ENCODE results near the gene PLEKHH1. TPM values are rescaled to one million over a fixed set of nuclear protein-coding genes. Genes with fewer than 3 reads are reported as not detected.

The PLEKHH1 gene
- total RNA-seq, 4 donors from 2014 or later: 1.3 to 9.0 (median 4.9) TPM

DNA sequence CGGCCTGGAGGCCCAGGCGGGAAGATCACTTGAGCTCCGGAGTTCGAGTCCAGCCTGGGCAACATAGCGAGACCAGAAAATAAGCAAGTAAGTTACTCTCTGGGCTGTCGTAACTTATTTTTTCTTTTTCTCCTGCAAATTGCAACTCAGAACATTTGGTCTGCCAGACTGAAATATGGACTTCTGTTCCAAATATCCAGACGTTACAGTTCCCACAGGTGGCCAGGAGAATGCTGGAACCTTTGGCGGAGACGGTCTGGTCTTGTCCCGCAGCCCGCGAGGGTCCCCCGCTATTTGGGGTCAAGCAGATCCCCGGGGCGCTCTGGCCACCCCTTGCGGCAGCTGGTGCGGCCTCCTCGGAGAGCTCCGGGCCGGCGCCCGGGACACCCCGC lies 488 bp upstream of the PLEKHH1 start:
- TF ChIP-seq, protein P1, sequence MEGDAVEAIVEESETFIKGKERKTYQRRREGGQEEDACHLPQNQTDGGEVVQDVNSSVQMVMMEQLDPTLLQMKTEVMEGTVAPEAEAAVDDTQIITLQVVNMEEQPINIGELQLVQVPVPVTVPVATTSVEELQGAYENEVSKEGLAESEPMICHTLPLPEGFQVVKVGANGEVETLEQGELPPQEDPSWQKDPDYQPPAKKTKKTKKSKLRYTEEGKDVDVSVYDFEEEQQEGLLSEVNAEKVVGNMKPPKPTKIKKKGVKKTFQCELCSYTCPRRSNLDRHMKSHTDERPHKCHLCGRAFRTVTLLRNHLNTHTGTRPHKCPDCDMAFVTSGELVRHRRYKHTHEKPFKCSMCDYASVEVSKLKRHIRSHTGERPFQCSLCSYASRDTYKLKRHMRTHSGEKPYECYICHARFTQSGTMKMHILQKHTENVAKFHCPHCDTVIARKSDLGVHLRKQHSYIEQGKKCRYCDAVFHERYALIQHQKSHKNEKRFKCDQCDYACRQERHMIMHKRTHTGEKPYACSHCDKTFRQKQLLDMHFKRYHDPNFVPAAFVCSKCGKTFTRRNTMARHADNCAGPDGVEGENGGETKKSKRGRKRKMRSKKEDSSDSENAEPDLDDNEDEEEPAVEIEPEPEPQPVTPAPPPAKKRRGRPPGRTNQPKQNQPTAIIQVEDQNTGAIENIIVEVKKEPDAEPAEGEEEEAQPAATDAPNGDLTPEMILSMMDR (IDR thresholded peaks at IDR 0.05; ENCODE audit: low read depth): no peak

DNA sequence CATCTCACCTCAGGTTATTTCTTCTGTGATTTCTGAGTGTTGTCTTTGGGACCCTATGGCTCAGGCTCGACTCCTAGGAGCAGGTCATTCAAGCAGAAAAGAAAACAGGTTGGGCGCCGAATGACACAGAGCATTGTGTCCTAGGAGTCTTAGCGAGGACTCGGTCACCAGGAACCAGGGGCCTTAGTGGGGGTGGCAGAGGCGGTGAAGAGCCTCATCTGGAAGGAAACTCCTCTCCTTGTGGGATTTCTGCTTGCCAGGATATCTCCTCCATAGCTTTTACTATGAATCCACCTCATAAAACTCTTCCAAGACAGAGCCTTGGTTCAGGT lies 630 bp downstream of the PLEKHH1 start:
- TF ChIP-seq, protein P1 (IDR thresholded peaks at IDR 0.05; ENCODE audit: low read depth): no peak

DNA sequence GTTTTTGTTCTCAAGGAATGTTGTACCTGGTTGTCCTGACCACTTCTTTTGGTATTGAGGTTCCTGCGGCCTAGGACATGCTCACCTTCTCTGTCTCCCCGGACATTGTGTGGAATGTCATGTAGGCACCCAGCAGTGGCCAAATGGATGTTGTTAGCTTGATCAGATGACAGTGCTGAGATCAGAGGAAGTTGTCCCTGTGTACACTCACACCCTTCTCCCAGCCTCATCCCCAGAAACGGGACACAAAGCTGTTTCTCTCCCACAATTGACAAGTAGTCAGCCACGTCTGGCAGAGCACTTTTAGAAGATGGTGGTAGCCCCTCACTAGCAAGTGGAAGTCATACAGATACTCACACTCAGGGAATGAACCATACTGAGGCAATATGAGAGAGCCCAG lies 3.0 kb downstream of the PLEKHH1 start:
- TF ChIP-seq, protein P1 (IDR thresholded peaks at IDR 0.05; ENCODE audit: low read depth): no peak

DNA sequence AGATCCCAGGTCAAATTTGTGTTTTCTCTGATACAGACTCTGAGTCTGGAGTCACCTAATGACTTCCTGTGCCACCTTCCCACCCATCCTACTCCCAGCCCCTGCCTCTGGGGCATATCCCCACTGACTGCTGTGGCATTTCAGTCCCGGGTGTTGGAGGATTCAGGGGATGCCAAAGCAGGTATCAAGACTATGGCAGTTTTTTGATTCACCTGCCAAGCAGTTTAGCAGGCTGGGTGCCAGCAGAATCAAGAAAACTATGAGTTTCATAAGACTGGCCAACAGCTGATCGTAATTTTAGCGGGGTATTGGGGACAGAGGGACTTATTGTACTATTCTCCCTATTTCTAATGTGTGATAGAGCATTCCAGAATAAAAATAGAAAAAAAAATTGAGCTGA lies 4.6 kb downstream of the PLEKHH1 start:
- TF ChIP-seq, protein P1 (IDR thresholded peaks at IDR 0.05; ENCODE audit: low read depth): no peak

DNA sequence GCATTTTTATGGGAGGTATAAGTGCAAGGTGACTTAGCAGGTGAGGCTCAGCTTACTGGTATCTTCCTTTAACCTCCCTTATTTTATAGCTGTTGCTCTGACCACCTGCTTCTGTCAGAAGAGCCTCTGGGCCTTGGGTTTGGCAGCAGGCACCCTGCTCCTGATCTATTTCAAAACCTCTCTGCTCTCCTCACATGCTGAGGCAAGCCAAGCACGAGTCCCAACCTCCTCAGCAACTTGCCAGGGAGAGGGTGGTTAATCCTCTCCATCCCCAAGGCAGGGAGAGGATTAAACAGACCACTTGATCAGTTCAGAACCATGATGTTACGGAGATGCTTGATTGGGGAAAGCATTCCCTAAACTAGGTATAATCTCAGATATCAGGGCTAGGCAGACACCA lies 5.4 kb downstream of the PLEKHH1 start:
- TF ChIP-seq, protein P1 (IDR thresholded peaks at IDR 0.05; ENCODE audit: low read depth): no peak

DNA sequence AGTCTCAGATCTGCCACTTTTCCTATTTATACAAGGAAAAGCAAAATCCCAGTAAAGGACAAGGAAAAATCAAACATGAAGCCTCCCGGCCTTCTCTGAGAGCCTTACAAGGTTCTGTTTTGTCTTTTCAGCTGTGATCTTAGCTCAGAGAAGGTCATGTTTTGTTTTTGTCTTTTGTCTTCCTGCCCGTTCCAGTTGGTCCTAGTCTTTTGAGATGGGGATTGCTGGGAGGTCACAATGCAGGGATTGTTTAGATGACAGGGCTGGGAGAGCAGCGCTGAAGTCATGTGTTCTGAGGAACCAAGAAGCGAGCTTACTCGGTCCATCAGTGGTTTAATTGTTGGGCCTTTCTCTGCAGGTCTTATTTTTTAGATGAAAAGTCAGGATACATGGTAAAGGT lies 6.0 kb downstream of the PLEKHH1 start:
- TF ChIP-seq, protein P1 (IDR thresholded peaks at IDR 0.05; ENCODE audit: low read depth): no peak

DNA sequence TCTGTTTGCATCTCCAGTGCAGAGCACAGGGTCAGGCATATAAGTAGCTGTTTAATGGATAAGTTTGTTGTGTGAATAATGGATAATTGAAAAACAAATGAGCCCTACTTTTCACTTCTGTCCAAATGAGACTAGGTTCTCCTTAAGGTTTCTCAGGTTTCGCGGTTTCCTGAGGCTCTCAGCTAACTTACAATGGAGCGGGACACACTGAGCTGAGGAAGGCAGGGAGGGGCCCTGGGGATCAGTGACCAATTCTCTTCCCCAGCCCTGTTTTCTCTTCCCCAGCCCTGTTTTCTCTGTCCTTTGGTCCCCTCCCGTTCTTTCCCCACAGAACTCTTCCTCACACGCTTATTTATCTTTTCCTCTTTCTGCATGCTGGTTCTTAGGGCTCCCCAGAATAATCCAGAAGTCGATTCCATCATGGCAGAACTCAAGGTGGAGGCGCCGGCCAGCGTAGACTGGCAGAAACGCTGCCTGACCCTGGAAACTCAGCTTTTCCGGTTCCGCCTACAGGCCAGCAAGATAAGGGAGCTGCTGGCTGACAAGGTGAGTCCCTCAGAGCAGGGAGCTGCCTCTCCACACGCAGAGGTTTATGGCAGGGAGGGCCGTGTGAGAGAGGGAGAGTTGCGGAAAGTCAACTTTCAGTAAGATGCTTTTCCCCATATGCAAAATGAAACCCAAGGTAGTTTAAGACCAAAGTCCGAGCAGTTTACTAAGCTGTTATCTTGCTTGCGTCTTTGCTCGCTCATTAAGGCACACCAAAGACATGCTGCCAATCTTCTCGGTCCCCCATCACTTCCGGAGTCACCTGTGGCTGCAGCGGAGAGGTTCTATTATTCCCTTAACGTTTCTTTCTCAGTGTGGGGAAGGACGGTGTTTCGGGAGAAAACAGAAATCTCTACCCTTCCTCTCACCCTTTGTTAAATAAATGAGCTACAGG lies 8.6 kb downstream of the PLEKHH1 start:
- TF ChIP-seq, protein P1 (IDR thresholded peaks at IDR 0.05; ENCODE audit: low read depth): no peak

Measured in subcutaneous adipose tissue (tissue), 4 donors.